HepG2 (cell line): ENCODE data around the gene DENND4B. TPM values are rescaled to one million over a fixed set of nuclear protein-coding genes. Genes with fewer than 3 reads are reported as not detected.

ENCODE experiments used
- ATF7-NPFF ChIP-seq: sonication (generic); formaldehyde crosslinking; IDR thresholded peaks from 2 replicates; pipeline ENCODE4 v1.8.1; 2023; ENCODE audit warnings: mild to moderate bottlenecking, low read depth, missing genetic modification reagents, moderate library complexity
- CCDC6 ChIP-seq: sonication (generic); formaldehyde crosslinking; IDR thresholded peaks from 2 replicates; pipeline ENCODE4 v1.8.1; 2022; ENCODE audit warnings: mild to moderate bottlenecking, missing genetic modification reagents, moderate library complexity
- FIP1L1 ChIP-seq: fragments of 200-400 bp; formaldehyde crosslinking; IDR thresholded peaks from 2 replicates; pipeline ENCODE4 v1.6.1; 2018; ENCODE audit warnings: low read depth, mild to moderate bottlenecking, low read length, moderate library complexity, borderline replicate concordance; ENCODE audit not compliant: insufficient read depth
- FOXM1 ChIP-seq: sonication (generic); formaldehyde crosslinking; IDR thresholded peaks from 2 replicates; pipeline ENCODE4 v1.5.0; 2020; ENCODE audit warnings: missing genetic modification reagents
- JUN ChIP-seq: sonication (generic); formaldehyde crosslinking; IDR thresholded peaks from 2 replicates; pipeline ENCODE4 v1.4.0; 2020; ENCODE audit warnings: mild to moderate bottlenecking, missing genetic modification reagents
- RBAK ChIP-seq: sonication (generic); formaldehyde crosslinking; IDR thresholded peaks from 2 replicates; pipeline ENCODE4 v1.5.1; 2020; ENCODE audit warnings: mild to moderate bottlenecking, missing genetic modification reagents
- RCOR2 ChIP-seq: IDR thresholded peaks from 2 replicates; pipeline ENCODE4 v1.6.1; 2016; ENCODE audit warnings: missing biosample characterization, missing genetic modification reagents
- TAF15 ChIP-seq: fragments of 200-400 bp; formaldehyde crosslinking; IDR thresholded peaks from one replicate; pipeline ENCODE4 v1.6.1; 2018; ENCODE audit warnings: mild to moderate bottlenecking, low read depth, low read length; ENCODE audit not compliant: poor library complexity, severe bottlenecking
- WIZ ChIP-seq: sonication (generic); formaldehyde crosslinking; IDR thresholded peaks from 2 replicates; pipeline ENCODE4 v1.5.1; 2020; ENCODE audit warnings: mild to moderate bottlenecking, missing genetic modification reagents
- ZIK1 ChIP-seq: sonication (generic); formaldehyde crosslinking; IDR thresholded peaks from 2 replicates; pipeline ENCODE4 v1.5.0; 2020; ENCODE audit warnings: mild to moderate bottlenecking, low read depth, missing genetic modification reagents, borderline replicate concordance
- ZNF3 ChIP-seq: IDR thresholded peaks from 2 replicates; pipeline ENCODE4 v1.7.0; 2017; ENCODE audit warnings: inconsistent platforms
- ZNF703 ChIP-seq: sonication (generic); formaldehyde crosslinking; IDR thresholded peaks from 2 replicates; pipeline ENCODE4 v1.5.1; 2020; ENCODE audit warnings: missing genetic modification reagents, mild to moderate bottlenecking, moderate library complexity, borderline replicate concordance
- ZNF780A ChIP-seq: sonication (generic); formaldehyde crosslinking; IDR thresholded peaks from 2 replicates; pipeline ENCODE4 v1.8.0; 2022; ENCODE audit warnings: mild to moderate bottlenecking, missing genetic modification reagents, moderate library complexity
- polyA plus RNA-seq, 8 experiments: library from polyadenylated mRNA; depleted of rRNA in 3 of 8; stranded (reverse) in 7 of 8; unstranded in 1 of 8; fragments of >200 nt; fragmentation: Illumina TruSeq in 4 of 8; extraction: Trizol in 4 of 8; gene quantifications; 2 replicates each; pipeline versions ENCODE4 v1.2.1 to v1.2.3, GENCODE V29; 2011 to 2016; ENCODE audit warnings: low read depth in 4 of 8, missing spikeins in 1 of 8, mixed read lengths in 1 of 8; ENCODE audit not compliant: insufficient read depth in 1 of 8
- total RNA-seq, 5 experiments: library from RNA; depleted of rRNA; stranded (reverse); fragments of >200 nt; fragmentation: Illumina TruSeq; extraction: Trizol; gene quantifications; 2 replicates each; pipeline ENCODE4 v1.2.3, GENCODE V29; 2016; ENCODE audit warnings: low read depth in 1 of 5
- TF ChIP-seq, protein P1 (sequence below), 2 experiments: sonication (generic) in 1 of 2; formaldehyde crosslinking in 1 of 2; IDR thresholded peaks; 2 replicates each; pipeline versions ENCODE4 v1.5.1 to v1.6.1; 2011 to 2020; ENCODE audit warnings: borderline replicate concordance in 1 of 2, low read depth in 1 of 2, low read length in 1 of 2, mild to moderate bottlenecking in 1 of 2, missing genetic modification reagents in 1 of 2, moderate library complexity in 1 of 2
- TF ChIP-seq, protein P2 (sequence below): sonication (generic); formaldehyde crosslinking; IDR thresholded peaks from 2 replicates; pipeline ENCODE4 v1.8.1; 2023; ENCODE audit warnings: mild to moderate bottlenecking, moderate library complexity, missing genetic modification reagents
- TF ChIP-seq, protein P3 (sequence below): sonication (generic); formaldehyde crosslinking; IDR thresholded peaks from 2 replicates; pipeline ENCODE4 v1.4.0; 2020; ENCODE audit warnings: mild to moderate bottlenecking, missing genetic modification reagents
- TF ChIP-seq, protein P4 (sequence below): sonication (generic); IDR thresholded peaks from 2 replicates; pipeline ENCODE4 v1.6.1; 2016; ENCODE audit warnings: low read depth, borderline replicate concordance
- TF ChIP-seq, protein P5 (sequence below): sonication (generic); formaldehyde crosslinking; IDR thresholded peaks from 2 replicates; pipeline ENCODE4 v1.5.0; 2020; ENCODE audit warnings: mild to moderate bottlenecking, missing genetic modification reagents

DENND4B gene
- total and polyA plus RNA-seq, 2 of the 13 experiments (the other 11 are each of a cell fraction or from before 2014, with no cell fraction given) = 15.1 to 20.3 TPM

DNA sequence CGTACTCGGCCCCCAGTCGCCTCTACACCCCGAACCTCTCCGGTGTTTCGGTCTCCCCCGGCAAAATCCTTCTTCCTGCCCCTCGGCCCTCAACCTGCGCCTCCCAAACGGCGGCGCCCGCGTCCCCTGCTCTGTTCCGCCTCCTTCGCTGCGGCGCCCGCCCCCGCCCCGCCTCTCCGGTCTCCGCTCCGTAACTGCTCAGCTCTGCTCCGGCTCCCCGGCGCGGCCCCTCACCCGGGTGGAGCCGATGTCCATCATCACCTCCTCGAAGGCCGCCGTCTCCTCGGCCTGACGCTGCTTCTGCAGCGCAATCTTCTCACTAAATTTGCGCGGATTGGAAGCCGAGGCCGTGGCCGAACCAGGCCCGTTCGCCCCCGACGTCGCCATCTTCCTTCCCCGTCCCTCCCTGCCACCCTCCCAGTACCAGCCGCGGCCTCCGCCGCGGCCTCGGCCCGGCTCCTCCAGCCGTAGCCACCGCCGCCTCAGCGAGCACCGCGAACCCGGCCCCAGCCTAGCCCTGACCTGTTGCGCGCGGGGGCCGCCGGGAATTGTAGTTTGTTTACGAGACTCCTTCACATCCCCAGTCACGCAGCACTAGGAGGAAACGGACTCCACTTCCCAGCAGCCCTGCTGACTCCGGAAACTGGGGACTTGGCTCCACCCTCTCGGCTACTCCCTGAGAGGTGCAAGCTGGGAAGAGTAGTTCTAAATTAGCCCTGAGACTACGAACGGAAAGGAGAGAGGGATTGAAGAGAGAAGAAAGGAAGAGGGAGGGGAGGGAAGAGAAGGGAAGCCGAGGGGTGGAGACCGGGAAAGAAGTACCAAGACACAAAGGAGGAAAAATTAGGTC, 11.8 kb upstream of the DENND4B start, which contains the start of gene CRTC2 (continued):
- TF ChIP-seq, protein P1, sequence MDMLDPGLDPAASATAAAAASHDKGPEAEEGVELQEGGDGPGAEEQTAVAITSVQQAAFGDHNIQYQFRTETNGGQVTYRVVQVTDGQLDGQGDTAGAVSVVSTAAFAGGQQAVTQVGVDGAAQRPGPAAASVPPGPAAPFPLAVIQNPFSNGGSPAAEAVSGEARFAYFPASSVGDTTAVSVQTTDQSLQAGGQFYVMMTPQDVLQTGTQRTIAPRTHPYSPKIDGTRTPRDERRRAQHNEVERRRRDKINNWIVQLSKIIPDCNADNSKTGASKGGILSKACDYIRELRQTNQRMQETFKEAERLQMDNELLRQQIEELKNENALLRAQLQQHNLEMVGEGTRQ (IDR thresholded peaks at IDR 0.05; ENCODE audit: low read depth, low read length) = no peak
- TF ChIP-seq, protein P1 (CRISPR knock-in tag; IDR thresholded peaks at IDR 0.05; ENCODE audit: borderline replicate concordance) = no peak
- no peak for TF ChIP-seq ZIK1
- TF ChIP-seq CCDC6 (CRISPR knock-in tag) = 0 out of 2 replicates have a peak, but pooled peaks have one; percentile 71
- TF ChIP-seq WIZ (CRISPR knock-in tag) = peak; percentile 47; the same call in 1 of the 2 replicates
- peak; percentile 67; the same call in 1 of the 2 replicates for TF ChIP-seq ATF7-NPFF
- no peak for TF ChIP-seq ZNF780A (CRISPR knock-in tag)
- TF ChIP-seq, protein P2, sequence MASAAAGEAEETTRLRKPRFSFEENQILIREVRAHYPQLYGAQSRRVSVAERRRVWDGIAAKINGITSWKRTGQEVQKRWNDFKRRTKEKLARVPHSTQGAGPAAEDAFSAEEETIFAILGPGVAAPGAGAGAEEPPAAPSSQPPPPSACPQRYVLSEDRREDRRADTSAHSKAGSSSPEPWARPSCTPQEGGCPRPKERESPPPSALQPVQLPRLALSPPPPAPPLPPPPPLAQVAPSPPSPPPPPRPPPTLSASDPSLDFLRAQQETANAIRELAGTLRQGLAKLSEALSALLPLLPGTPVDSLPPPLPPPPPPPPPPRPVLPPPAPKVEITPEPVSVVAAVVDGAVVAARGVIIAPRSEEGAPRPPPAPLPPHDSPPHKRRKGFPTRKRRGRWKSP (CRISPR knock-in tag) = peak; percentile 72; the same call in 1 of the 2 replicates
- no peak for TF ChIP-seq TAF15
- no peak for TF ChIP-seq ZNF3 (CRISPR knock-in tag)
- TF ChIP-seq, protein P3, sequence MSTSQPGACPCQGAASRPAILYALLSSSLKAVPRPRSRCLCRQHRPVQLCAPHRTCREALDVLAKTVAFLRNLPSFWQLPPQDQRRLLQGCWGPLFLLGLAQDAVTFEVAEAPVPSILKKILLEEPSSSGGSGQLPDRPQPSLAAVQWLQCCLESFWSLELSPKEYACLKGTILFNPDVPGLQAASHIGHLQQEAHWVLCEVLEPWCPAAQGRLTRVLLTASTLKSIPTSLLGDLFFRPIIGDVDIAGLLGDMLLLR (CRISPR knock-in tag) = no peak
- TF ChIP-seq, protein P4, sequence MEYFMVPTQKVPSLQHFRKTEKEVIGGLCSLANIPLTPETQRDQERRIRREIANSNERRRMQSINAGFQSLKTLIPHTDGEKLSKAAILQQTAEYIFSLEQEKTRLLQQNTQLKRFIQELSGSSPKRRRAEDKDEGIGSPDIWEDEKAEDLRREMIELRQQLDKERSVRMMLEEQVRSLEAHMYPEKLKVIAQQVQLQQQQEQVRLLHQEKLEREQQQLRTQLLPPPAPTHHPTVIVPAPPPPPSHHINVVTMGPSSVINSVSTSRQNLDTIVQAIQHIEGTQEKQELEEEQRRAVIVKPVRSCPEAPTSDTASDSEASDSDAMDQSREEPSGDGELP = peak; percentile 8; the same call in 1 of the 2 replicates
- no peak for TF ChIP-seq ZNF703 (CRISPR knock-in tag)
- TF ChIP-seq JUN (CRISPR knock-in tag) = no peak
- TF ChIP-seq FOXM1 (CRISPR knock-in tag) = no peak; the same call in 1 of the 2 replicates
- TF ChIP-seq FIP1L1 = peak; percentile 83; the same call in 1 of the 2 replicates
- no peak for TF ChIP-seq RCOR2
- TF ChIP-seq, protein P5, sequence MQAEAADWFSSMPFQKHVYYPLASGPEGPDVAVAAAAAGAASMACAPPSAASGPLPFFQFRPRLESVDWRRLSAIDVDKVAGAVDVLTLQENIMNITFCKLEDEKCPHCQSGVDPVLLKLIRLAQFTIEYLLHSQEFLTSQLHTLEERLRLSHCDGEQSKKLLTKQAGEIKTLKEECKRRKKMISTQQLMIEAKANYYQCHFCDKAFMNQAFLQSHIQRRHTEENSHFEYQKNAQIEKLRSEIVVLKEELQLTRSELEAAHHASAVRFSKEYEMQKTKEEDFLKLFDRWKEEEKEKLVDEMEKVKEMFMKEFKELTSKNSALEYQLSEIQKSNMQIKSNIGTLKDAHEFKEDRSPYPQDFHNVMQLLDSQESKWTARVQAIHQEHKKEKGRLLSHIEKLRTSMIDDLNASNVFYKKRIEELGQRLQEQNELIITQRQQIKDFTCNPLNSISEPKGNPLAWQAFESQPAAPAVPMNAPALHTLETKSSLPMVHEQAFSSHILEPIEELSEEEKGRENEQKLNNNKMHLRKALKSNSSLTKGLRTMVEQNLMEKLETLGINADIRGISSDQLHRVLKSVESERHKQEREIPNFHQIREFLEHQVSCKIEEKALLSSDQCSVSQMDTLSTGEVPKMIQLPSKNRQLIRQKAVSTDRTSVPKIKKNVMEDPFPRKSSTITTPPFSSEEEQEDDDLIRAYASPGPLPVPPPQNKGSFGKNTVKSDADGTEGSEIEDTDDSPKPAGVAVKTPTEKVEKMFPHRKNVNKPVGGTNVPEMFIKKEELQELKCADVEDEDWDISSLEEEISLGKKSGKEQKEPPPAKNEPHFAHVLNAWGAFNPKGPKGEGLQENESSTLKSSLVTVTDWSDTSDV = peak; percentile 40; the same call in 1 of the 2 replicates
- TF ChIP-seq RBAK (CRISPR knock-in tag) = no peak
